Right lobe of liver (tissue), 4 donors: Measurements from ENCODE around the gene HOXA3.

ENCODE experiments used
- CTCF ChIP-seq, 4 donors: fragments of 200-600 bp in 3 of 4; fragments of 450-650 bp in 1 of 4; IDR thresholded peaks; one replicate each; pipeline versions ENCODE4 v1.5.1 to v1.8.0; 2016 to 2022; ENCODE audit warnings: antibody characterized with exemption in 4 of 4, mild to moderate bottlenecking in 2 of 4
- POLR2A ChIP-seq: fragments of 450-650 bp; IDR thresholded peaks from one replicate; pipeline ENCODE4 v1.6.1; 2017; ENCODE audit warnings: antibody characterized with exemption, mild to moderate bottlenecking
- donor health status: DM: no; HTN: no; CAD: no.
- donor health status: DM: no; HTN: no; CAD: no.
- donor health status: DM: no; HTN: yes; CAD: no.

DNA sequence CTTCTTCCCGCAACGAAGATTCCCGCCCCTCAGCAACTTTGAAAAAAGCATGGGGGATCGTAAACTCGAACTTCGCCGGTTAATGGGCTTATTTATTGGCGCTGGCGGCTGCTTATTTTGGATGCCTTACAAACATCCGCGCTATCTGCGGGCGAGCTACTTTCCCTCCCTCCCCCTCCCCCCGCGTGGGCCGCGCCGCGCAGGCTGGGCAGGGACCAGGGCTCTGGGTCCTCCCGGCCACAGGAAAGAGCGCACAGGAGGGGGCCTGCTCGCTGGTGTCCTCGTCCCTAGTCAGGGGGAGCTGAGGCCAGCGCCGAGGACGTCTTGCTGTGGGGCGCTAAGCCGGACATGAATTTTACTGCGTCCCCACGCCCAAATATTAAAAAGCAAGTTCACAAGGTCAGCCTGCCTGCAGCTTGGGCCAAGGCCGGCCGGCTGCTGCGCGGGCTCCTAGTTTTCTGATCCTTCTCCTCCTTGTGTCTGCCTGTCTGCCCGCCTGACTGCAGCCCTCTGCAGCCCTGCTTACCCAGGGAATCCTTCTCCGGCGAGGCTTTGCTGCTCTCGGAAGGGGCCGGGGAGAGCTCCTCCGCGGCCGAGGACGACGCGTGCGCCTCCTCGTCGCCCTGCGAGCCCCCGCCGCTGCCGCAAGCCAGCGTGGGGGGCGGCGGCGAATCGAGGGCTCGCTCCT, 20.6 kb upstream of the HOXA3 start:
- no peak for TF ChIP-seq CTCF (IDR thresholded peaks at IDR 0.05)
- TF ChIP-seq POLR2A = no peak
